Breast epithelium (tissue), 3 donors: ENCODE data around the gene SNX20.

Experiments
- POLR2A ChIP-seq: fragments of 450-650 bp; IDR thresholded peaks from one replicate; pipeline ENCODE4 v1.6.1; 2016; ENCODE audit warnings: antibody characterized with exemption, mild to moderate bottlenecking, moderate library complexity
- POLR2AphosphoS5 ChIP-seq, 3 donors: sonication (generic); formaldehyde crosslinking; IDR thresholded peaks; one replicate each; pipeline ENCODE4 v1.6.1; 2017; ENCODE audit warnings: antibody characterized with exemption in 3 of 3
- TF ChIP-seq, protein P1 (sequence below), 3 donors: fragments of 450-650 bp; IDR thresholded peaks; one replicate each; pipeline ENCODE4 v1.5.1; 2016 to 2017; ENCODE audit warnings: antibody characterized with exemption in 3 of 3, mild to moderate bottlenecking in 3 of 3, moderate library complexity in 3 of 3

GRCh38 chr16:50674831-50675230, 6.3 kb downstream of the SNX20 start:
- TF ChIP-seq, protein P1, sequence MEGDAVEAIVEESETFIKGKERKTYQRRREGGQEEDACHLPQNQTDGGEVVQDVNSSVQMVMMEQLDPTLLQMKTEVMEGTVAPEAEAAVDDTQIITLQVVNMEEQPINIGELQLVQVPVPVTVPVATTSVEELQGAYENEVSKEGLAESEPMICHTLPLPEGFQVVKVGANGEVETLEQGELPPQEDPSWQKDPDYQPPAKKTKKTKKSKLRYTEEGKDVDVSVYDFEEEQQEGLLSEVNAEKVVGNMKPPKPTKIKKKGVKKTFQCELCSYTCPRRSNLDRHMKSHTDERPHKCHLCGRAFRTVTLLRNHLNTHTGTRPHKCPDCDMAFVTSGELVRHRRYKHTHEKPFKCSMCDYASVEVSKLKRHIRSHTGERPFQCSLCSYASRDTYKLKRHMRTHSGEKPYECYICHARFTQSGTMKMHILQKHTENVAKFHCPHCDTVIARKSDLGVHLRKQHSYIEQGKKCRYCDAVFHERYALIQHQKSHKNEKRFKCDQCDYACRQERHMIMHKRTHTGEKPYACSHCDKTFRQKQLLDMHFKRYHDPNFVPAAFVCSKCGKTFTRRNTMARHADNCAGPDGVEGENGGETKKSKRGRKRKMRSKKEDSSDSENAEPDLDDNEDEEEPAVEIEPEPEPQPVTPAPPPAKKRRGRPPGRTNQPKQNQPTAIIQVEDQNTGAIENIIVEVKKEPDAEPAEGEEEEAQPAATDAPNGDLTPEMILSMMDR (IDR thresholded peaks at IDR 0.05): no peak
- TF ChIP-seq POLR2AphosphoS5 (IDR thresholded peaks at IDR 0.05) (no peak), POLR2A (no peak)
